GM23338 (cell line): ENCODE data around the gene RCSD1. TPM values are rescaled to one million over a fixed set of nuclear protein-coding genes. Genes with fewer than 3 reads are reported as not detected.

Source experiments
- CREB1 ChIP-seq: fragments of 250-450 bp; sonication (Bioruptor Pico); IDR thresholded peaks from 2 replicates; pipeline ENCODE4 v1.5.0; 2020; ENCODE audit warnings: low read depth, mild to moderate bottlenecking, moderate library complexity
- CTCF ChIP-seq, 2 experiments: fragments of 200-600 bp in 1 of 2; sonication (generic) in 1 of 2; conservative IDR thresholded peaks; 2 replicates each; pipeline versions ENCODE4 v1.5.1 to v1.6.1; 2016 to 2017; ENCODE audit warnings: antibody characterized with exemption in 2 of 2, low read depth in 2 of 2, mild to moderate bottlenecking in 2 of 2, moderate library complexity in 1 of 2
- ETS1 ChIP-seq: IDR thresholded peaks from 2 replicates; pipeline ENCODE4 v1.6.1; 2016; ENCODE audit warnings: antibody characterized with exemption
- EZH2 ChIP-seq: fragments of 200-600 bp; sonication (generic); IDR thresholded peaks from one replicate; pipeline ENCODE4 v1.8.0; 2017; ENCODE audit warnings: antibody characterized with exemption, mild to moderate bottlenecking, low read depth; ENCODE audit not compliant: unreplicated experiment
- EZH2phosphoT487 ChIP-seq: fragments of 200-600 bp; sonication (generic); IDR thresholded peaks from one replicate; pipeline ENCODE4 v1.8.1; 2018; ENCODE audit warnings: antibody characterized with exemption; ENCODE audit not compliant: unreplicated experiment
- ZNF331 ChIP-seq: fragments of 250-450 bp; sonication (Bioruptor Pico); IDR thresholded peaks from 2 replicates; pipeline ENCODE4 v1.5.0; 2020; ENCODE audit warnings: low read depth, mild to moderate bottlenecking, moderate library complexity
- polyA plus RNA-seq: library from polyadenylated mRNA; unstranded; fragments of >200 nt; fragmentation: Nextera tagmentation; extraction: Ambion mirVana; gene quantifications from 2 replicates; pipeline ENCODE4 v1.2.1, GENCODE V29; 2016
- total RNA-seq: library from RNA; depleted of rRNA; stranded (reverse); fragments of >200 nt; shearing (Covaris generic); gene quantifications from 2 replicates; pipeline ENCODE4 v1.2.3, GENCODE V29; 2014
- TF ChIP-seq, protein P1 (sequence below): fragments of 250-450 bp; sonication (Bioruptor Pico); IDR thresholded peaks from 2 replicates; pipeline ENCODE4 v1.5.0; 2020; ENCODE audit warnings: mild to moderate bottlenecking, moderate library complexity

The RCSD1 gene
- total and polyA plus RNA-seq, 2 experiments from 2014 or later, result 0.18 to 0.73 TPM

DNA sequence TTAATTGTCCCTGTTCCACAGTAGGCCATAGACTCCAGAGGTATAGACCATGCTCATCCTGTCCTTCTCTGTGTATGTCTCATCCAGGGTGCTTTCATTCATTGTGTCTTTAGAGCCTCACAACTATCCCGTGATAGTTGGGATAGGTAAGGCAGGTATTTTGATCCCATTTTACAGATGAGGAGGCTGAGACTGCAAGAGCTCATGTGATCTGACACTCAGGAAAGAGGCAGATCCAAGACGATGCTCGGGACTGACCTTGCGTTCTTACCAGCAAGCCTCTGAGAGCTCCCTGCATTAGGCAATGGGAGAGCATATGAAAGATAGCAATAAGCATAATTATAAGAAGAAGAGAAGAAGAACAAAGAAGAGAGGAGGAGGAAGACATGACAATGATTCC, 42.8 kb downstream of the RCSD1 start (continued):
- TF ChIP-seq, protein P1, sequence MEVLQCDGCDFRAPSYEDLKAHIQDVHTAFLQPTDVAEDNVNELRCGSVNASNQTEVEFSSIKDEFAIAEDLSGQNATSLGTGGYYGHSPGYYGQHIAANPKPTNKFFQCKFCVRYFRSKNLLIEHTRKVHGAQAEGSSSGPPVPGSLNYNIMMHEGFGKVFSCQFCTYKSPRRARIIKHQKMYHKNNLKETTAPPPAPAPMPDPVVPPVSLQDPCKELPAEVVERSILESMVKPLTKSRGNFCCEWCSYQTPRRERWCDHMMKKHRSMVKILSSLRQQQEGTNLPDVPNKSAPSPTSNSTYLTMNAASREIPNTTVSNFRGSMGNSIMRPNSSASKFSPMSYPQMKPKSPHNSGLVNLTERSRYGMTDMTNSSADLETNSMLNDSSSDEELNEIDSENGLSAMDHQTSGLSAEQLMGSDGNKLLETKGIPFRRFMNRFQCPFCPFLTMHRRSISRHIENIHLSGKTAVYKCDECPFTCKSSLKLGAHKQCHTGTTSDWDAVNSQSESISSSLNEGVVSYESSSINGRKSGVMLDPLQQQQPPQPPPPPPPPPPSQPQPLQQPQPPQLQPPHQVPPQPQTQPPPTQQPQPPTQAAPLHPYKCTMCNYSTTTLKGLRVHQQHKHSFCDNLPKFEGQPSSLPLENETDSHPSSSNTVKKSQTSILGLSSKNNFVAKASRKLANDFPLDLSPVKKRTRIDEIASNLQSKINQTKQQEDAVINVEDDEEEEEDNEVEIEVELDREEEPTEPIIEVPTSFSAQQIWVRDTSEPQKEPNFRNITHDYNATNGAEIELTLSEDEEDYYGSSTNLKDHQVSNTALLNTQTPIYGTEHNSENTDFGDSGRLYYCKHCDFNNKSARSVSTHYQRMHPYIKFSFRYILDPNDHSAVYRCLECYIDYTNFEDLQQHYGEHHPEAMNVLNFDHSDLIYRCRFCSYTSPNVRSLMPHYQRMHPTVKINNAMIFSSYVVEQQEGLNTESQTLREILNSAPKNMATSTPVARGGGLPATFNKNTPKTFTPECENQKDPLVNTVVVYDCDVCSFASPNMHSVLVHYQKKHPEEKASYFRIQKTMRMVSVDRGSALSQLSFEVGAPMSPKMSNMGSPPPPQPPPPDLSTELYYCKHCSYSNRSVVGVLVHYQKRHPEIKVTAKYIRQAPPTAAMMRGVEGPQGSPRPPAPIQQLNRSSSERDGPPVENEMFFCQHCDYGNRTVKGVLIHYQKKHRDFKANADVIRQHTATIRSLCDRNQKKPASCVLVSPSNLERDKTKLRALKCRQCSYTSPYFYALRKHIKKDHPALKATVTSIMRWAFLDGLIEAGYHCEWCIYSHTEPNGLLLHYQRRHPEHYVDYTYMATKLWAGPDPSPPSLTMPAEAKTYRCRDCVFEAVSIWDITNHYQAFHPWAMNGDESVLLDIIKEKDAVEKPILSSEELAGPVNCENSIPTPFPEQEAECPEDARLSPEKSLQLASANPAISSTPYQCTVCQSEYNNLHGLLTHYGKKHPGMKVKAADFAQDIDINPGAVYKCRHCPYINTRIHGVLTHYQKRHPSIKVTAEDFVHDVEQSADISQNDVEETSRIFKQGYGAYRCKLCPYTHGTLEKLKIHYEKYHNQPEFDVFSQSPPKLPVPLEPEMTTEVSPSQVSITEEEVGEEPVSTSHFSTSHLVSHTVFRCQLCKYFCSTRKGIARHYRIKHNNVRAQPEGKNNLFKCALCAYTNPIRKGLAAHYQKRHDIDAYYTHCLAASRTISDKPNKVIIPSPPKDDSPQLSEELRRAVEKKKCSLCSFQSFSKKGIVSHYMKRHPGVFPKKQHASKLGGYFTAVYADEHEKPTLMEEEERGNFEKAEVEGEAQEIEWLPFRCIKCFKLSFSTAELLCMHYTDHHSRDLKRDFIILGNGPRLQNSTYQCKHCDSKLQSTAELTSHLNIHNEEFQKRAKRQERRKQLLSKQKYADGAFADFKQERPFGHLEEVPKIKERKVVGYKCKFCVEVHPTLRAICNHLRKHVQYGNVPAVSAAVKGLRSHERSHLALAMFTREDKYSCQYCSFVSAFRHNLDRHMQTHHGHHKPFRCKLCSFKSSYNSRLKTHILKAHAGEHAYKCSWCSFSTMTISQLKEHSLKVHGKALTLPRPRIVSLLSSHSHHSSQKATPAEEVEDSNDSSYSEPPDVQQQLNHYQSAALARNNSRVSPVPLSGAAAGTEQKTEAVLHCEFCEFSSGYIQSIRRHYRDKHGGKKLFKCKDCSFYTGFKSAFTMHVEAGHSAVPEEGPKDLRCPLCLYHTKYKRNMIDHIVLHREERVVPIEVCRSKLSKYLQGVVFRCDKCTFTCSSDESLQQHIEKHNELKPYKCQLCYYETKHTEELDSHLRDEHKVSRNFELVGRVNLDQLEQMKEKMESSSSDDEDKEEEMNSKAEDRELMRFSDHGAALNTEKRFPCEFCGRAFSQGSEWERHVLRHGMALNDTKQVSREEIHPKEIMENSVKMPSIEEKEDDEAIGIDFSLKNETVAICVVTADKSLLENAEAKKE (CRISPR knock-in tag), result no peak
- TF ChIP-seq EZH2, result no peak
- TF ChIP-seq ETS1, result no peak
- TF ChIP-seq CREB1 (CRISPR knock-in tag), result no peak
- no peak for TF ChIP-seq CTCF (conservative IDR thresholded peaks at IDR 0.05; ENCODE audit: low read depth in 2 of 2)
- TF ChIP-seq EZH2phosphoT487, result no peak
- no peak for TF ChIP-seq ZNF331 (CRISPR knock-in tag)
